Lower lobe of right lung (tissue), 2 donors: ENCODE data around the gene FASTK. TPM values are rescaled to one million over a fixed set of nuclear protein-coding genes. Genes with fewer than 3 reads are reported as not detected.

Experiments
- ATAC-seq, 2 donors: fragments of 200-7000 bp; cut with Tn5 transposase; one replicate each; pipeline ENCODE4 v1.9.1; 2020 to 2022; ENCODE audit warnings: mild to moderate bottlenecking in 2 of 2, moderate library complexity in 2 of 2
- DNase-seq: peaks from one replicate; pipeline ENCODE4 v3.0.0-alpha.2; 2020
- H3K27ac ChIP-seq: fragments of 200-600 bp; one replicate; pipeline ENCODE4 v1.8.0; 2022
- H3K27me3 ChIP-seq: fragments of 200-600 bp; one replicate; pipeline ENCODE4 v1.8.0; 2022; ENCODE audit warnings: low read depth
- H3K36me3 ChIP-seq: fragments of 200-600 bp; one replicate; pipeline ENCODE4 v1.8.0; 2022; ENCODE audit warnings: mild to moderate bottlenecking
- H3K4me1 ChIP-seq: fragments of 200-600 bp; one replicate; pipeline ENCODE4 v1.8.0; 2022
- H3K4me3 ChIP-seq: fragments of 200-600 bp; one replicate; pipeline ENCODE4 v1.8.0; 2022; ENCODE audit warnings: mild to moderate bottlenecking
- H3K9me3 ChIP-seq: fragments of 200-600 bp; one replicate; pipeline ENCODE4 v1.8.0; 2022
- CTCF ChIP-seq: fragments of 200-600 bp; IDR thresholded peaks from one replicate; pipeline ENCODE4 v1.8.0; 2022; ENCODE audit warnings: antibody characterized with exemption, mild to moderate bottlenecking
- intact Hi-C: fragments of 100-400 bp; cut with DNase I; formaldehyde crosslinking; loops from one replicate; pipeline ENCODE4 v1.11.0; 2022
- total RNA-seq: library from RNA; stranded (reverse); fragmentation: NEBNext Ultra II Directional; extraction: Animal tissue kit (Norgen Biotek cat#: 25700); gene quantifications from one replicate; pipeline ENCODE4 v1.2.1, GENCODE V29; 2021
- donor health status: DM: no; HTN: yes; CAD: no; lungs with severe emphysema.

The FASTK gene
- total RNA-seq, 1 donor from 2014 or later = 54.4 TPM

GRCh38 chr7:151069841-151070573 is 10.6 kb downstream of the FASTK start:
- ATAC-seq (no peak), DNase-seq (no peak)
- Histone ChIP-seq H3K27me3 (no peaks in the 10 kb centered on the region), H3K36me3 (peaks cover 100% of the 10 kb centered on the region), H3K27ac (no peak overlapping the region), H3K9me3 (no peaks in the 10 kb centered on the region), H3K4me3 (no peak overlapping the region), H3K4me1 (no peaks in the 10 kb centered on the region)
- intact Hi-C loops = no loop called here
- TF ChIP-seq CTCF = no peak

DNA sequence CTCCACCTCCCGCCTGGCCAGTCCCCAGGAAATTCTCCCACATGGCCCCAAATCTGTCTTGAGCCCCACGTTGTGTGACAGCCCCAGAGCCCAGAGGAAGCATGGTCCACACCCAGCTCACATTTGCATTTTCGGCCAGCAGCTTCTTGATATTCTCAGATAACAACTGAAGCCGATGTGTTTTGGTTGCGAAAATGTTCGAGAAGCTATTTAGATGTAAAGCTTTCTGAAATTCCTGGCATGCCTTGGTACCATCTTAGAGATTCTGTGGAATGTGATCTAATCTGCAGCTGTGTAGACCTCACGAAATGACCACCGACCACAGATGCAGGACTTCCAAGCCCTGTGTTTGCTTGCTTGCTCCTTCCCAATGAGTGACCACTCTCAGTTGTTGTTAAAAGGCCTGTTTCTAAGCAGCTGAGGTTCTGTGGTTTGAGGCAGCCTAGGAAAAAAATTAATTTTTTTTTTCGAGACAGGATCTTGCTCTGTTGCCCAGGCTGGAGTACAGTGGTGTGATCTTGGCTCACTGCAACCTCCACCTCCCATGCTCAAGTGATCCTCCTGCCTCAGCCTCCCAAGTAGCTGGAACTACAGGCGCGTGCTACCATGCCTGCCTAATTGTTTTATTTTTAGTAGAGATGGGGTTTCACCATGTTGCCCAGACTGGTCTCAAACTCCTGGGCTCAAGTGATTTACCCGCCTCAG is 12.4 kb downstream of the FASTK start:
- H3K4me1 ChIP-seq = no peaks in the 10 kb centered on the region
- no peaks in the 10 kb centered on the region for H3K27me3 ChIP-seq
- intact Hi-C loops = no loop called here
- no peak overlapping the region for H3K27ac ChIP-seq
- peaks cover 95% of the 10 kb centered on the region for H3K36me3 ChIP-seq
- no peak for ATAC-seq
- no peak overlapping the region for H3K4me3 ChIP-seq
- H3K9me3 ChIP-seq = no peaks in the 10 kb centered on the region
- no peak for DNase-seq
- no peak for TF ChIP-seq CTCF

DNA sequence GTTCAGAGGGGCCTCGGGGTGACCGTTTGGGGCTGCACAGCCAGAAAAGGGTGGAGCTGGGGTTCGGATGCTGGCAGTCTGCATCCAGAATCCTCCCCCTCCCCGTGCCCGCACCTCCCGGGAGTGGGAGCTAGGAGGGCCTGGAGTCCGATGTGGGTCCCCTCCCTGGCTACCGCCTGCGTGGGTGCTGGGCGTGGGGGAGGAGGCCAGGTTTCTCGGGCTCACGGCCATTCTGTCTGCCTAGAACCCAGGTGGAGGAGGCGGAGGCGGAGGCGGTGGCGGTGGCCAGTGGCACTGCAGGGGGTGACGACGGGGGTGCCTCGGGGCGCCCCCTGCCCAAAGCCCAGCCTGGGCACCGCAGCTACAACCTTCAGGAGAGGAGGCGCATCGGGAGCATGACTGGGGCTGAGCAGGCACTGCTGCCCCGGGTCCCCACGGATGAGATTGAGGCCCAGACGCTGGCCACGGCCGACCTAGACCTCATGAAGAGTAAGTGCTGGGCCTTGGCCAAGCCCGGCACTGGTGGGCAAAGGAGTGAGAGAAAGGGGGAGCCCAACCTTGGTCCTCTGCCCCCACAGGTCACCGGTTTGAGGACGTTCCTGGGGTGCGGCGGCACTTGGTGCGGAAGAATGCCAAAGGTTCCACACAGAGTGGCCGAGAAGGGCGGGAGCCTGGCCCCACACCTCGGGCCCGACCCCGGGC is 14.2 kb downstream of the FASTK start:
- Histone ChIP-seq H3K36me3 (peaks cover 87% of the 10 kb centered on the region), H3K27ac (no peak overlapping the region), H3K9me3 (no peaks in the 10 kb centered on the region), H3K27me3 (no peaks in the 10 kb centered on the region), H3K4me1 (peaks cover 14% of the 10 kb centered on the region), H3K4me3 (no peak overlapping the region)
- DNase-seq (no peak), ATAC-seq (no peak)
- TF ChIP-seq CTCF = no peak
- intact Hi-C loops = no loop called here

DNA sequence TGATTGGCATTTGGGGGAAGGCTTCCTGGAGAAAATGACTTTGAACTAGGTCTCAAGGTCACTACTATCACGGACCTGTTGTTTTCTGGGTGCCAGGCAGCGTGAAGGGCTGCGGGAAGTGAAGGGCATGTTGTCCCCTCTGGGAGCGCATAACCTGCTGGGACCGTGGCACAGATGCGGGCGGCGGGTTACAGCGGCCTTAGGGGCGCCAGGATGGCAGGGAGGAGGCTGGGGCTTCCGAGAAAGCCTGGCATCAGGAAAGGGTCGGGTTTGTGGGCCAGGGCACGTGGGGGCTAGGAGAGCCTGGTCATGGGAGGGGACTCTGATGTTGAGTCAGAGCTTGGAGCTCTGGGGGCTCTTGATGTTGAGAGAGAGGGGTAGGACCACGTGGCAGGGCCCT is 15.1 kb downstream of the FASTK start:
- H3K27me3 ChIP-seq = no peaks in the 10 kb centered on the region
- intact Hi-C loops = no loop called here
- no peaks in the 10 kb centered on the region for H3K9me3 ChIP-seq
- H3K27ac ChIP-seq = no peak overlapping the region
- H3K4me1 ChIP-seq = peaks cover 23% of the 10 kb centered on the region
- TF ChIP-seq CTCF = no peak
- ATAC-seq = no peak
- H3K4me3 ChIP-seq = no peak overlapping the region
- DNase-seq = no peak
- H3K36me3 ChIP-seq = peaks cover 78% of the 10 kb centered on the region

GRCh38 chr7:151064993-151065392 is 15.6 kb downstream of the FASTK start:
- H3K36me3 ChIP-seq = peaks cover 72% of the 10 kb centered on the region
- DNase-seq (no peak), ATAC-seq (no peak)
- intact Hi-C loops = no loop called here
- no peak overlapping the region for H3K27ac ChIP-seq
- no peak for TF ChIP-seq CTCF
- H3K9me3 ChIP-seq = no peaks in the 10 kb centered on the region
- H3K4me3 ChIP-seq = no peak overlapping the region
- H3K27me3 ChIP-seq = no peaks in the 10 kb centered on the region
- peaks cover 27% of the 10 kb centered on the region for H3K4me1 ChIP-seq
